PC-3 (cell line): ENCODE results near the gene HMCN2. TPM values are rescaled to one million over a fixed set of nuclear protein-coding genes. Genes with fewer than 3 reads are reported as not detected.

Experiments used
- ATAC-seq: fragments of 200-7000 bp; cut with Tn5 transposase; 2 replicates; pipeline ENCODE4 v1.9.1; 2020; ENCODE audit warnings: mild to moderate bottlenecking, moderate library complexity
- BruUV-seq: library from RNA; stranded (reverse); fragments of 400-500 nt; replicated peaks from 2 replicates; lab custom pipeline; 2021; lab: Mats Ljungman, UMichigan
- CTCF ChIA-PET: fragments of 300-600 bp; sonication (Branson Sonifier 250); formaldehyde crosslinking; loops from one replicate; lab custom pipeline; 2022; ENCODE audit warnings: antibody characterized with exemption; lab: Charles Lee
- POLR2A ChIA-PET: fragments of 300-600 bp; sonication (Branson Sonifier 250); formaldehyde crosslinking; loops from one replicate; lab custom pipeline; 2022; ENCODE audit warnings: antibody characterized with exemption; ENCODE audit not compliant: unreplicated experiment; lab: Charles Lee
- DNase-seq: peaks from one replicate; pipeline ENCODE4 v3.0.0-alpha.2; 2015
- H2AFZ ChIP-seq: fragments of 300-600 bp; sonication (generic); 2 replicates; pipeline ENCODE4 v1.6.0; 2016; ENCODE audit warnings: antibody characterized with exemption, low read length
- H3F3A ChIP-seq: fragments of 300-600 bp; sonication (generic); one replicate; pipeline ENCODE4 v1.6.0; 2017; ENCODE audit warnings: antibody characterized with exemption, low read length, control low read depth, mild to moderate bottlenecking; ENCODE audit not compliant: unreplicated experiment
- H3K27ac ChIP-seq: fragments of 300-600 bp; sonication (generic); 2 replicates; pipeline ENCODE4 v1.5.1; 2016; ENCODE audit warnings: mild to moderate bottlenecking, low read length
- H3K27me3 ChIP-seq: fragments of 300-600 bp; sonication (generic); 2 replicates; pipeline ENCODE4 v1.6.1; 2016; ENCODE audit warnings: low read length, mixed read lengths
- H3K36me3 ChIP-seq: fragments of 300-600 bp; sonication (generic); 2 replicates; pipeline ENCODE4 v1.6.1; 2016; ENCODE audit warnings: low read depth, mixed run types, low read length, mixed read lengths
- H3K4me1 ChIP-seq: fragments of 300-600 bp; sonication (generic); 2 replicates; pipeline ENCODE4 v1.5.1; 2016; ENCODE audit warnings: low read length; ENCODE audit not compliant: insufficient read depth
- H3K4me2 ChIP-seq: fragments of 300-600 bp; sonication (generic); 2 replicates; pipeline ENCODE4 v1.6.0; 2016; ENCODE audit warnings: low read length
- H3K4me3 ChIP-seq: fragments of 300-600 bp; sonication (generic); 2 replicates; pipeline ENCODE4 v1.5.1; 2016; ENCODE audit warnings: mild to moderate bottlenecking, low read length, mixed read lengths
- H3K79me2 ChIP-seq: fragments of 300-600 bp; sonication (generic); 2 replicates; pipeline ENCODE4 v1.6.1; 2017; ENCODE audit warnings: low read length, mixed read lengths
- H3K9ac ChIP-seq: fragments of 300-600 bp; sonication (generic); 2 replicates; pipeline ENCODE4 v1.6.0; 2016; ENCODE audit warnings: mild to moderate bottlenecking, low read length
- H3K9me2 ChIP-seq: fragments of 300-600 bp; sonication (generic); replicated peaks from 2 replicates; pipeline ENCODE4 v1.6.1; 2016; ENCODE audit warnings: mixed run types, low read length, mixed read lengths
- H3K9me3 ChIP-seq: fragments of 300-600 bp; sonication (generic); 2 replicates; pipeline ENCODE4 v1.6.1; 2016; ENCODE audit warnings: low read length, mixed read lengths
- H4K20me1 ChIP-seq: fragments of 300-600 bp; sonication (generic); 2 replicates; pipeline ENCODE4 v1.6.1; 2016; ENCODE audit warnings: low read length, mixed read lengths
- EZH2 ChIP-seq: fragments of 300-600 bp; sonication (generic); IDR thresholded peaks from one replicate; pipeline ENCODE4 v1.6.1; 2017; ENCODE audit warnings: antibody characterized with exemption, mild to moderate bottlenecking, low read length; ENCODE audit not compliant: unreplicated experiment
- EZH2phosphoT487 ChIP-seq: fragments of 300-600 bp; sonication (generic); IDR thresholded peaks from 2 replicates; pipeline ENCODE4 v1.6.1; 2018; ENCODE audit warnings: mild to moderate bottlenecking, antibody characterized with exemption, low read length, borderline replicate concordance
- intact Hi-C: fragments of 100-400 bp; cut with micrococcal nuclease; formaldehyde crosslinking; loops from 2 replicates; pipeline ENCODE4 v1.9.0; 2023
- total RNA-seq: library from RNA; depleted of rRNA; stranded (reverse); fragments of >200 nt; gene quantifications from 2 replicates; pipeline ENCODE4 v1.2.3, GENCODE V29; 2014
- TF ChIP-seq, protein P1 (sequence below): fragments of 300-600 bp; sonication (generic); conservative IDR thresholded peaks from 2 replicates; pipeline ENCODE4 v1.5.1; 2017; ENCODE audit warnings: antibody characterized with exemption, low read depth, mild to moderate bottlenecking, low read length

HMCN2 gene
- total RNA-seq, 1 experiment from 2014 or later, result 0.11 TPM

DNA sequence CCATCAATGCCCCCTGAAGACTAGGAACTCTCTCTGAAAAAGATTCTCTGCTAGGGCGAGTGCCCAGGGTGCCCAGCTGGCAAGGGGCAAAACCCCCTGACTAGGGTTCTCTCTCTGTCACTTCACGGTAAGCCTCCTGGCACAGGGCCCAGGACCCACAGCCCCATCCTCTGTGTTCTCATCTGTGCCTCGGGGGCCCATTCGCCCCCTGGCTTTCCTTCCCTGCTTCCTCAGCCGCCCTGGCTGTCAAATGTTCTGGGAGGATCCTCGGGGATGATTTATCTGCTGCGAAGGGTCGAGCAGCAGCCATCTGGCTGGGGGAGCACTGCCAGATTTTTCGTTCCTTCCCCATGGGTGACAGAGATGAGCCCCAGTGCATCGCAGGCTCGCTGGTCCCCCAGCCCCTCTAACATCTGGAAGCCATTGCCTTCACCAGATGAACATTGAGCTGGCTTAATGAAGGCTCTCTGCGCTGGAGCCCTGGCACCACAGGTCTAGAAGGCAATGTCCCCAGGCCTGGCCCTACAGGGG is 24.2 kb downstream of the HMCN2 start:
- H3K4me1 ChIP-seq, result no peaks in the 10 kb centered on the region
- intact Hi-C loops, result no loop called here
- no TSS peak for BruUV-seq

DNA sequence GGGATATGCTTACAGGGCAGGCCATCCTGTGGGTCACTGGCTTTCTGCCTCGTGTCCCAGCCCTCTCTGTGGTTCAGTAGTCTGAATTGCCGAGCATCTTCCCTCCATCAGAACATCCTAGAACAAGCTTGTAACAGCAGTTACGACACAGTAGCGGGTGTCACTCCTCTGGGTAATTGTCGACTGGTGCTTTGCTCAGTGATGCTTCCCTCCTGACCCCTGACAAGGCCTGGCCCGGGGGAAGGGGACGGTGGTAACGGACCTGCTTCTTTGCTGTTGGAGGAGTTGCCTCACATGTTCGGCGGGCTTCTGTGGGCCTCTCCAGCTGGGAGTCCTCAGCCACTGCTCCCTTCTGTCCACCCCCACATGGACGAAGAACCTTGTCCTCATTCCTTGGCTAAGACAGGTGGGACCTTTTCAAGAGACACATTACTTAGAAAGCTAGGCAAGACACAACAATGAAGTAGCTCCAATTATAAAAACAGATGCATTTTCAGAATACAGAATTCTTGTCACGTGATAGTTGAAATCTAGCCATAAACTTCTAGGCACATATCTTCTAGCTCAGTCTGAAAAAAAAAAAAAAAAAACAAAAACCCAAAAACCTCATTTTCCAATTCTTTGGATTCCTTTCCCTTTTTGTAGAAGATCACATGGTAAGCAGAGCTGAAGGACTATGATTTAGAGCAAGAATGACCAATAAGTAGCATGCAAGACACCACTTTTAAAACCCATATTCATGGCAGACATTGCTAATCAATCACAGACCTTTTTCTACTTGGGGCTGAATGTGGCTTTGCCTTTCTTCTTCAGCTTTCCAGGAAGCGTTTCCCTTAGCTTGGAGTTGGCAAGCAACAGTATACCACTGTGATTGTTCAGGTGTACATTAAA is 25.0 kb downstream of the HMCN2 start:
- Histone ChIP-seq H3K4me2 (no peak overlapping the region), H3K9me3 (no peaks in the 10 kb centered on the region), H3K36me3 (no peaks in the 10 kb centered on the region), H3K4me3 (no peak overlapping the region), H3K9ac (no peak overlapping the region), H4K20me1 (no peaks in the 10 kb centered on the region), H3F3A (no peaks in the 10 kb centered on the region), H3K9me2 (no peaks in the 10 kb centered on the region), H3K27ac (no peak overlapping the region), H3K4me1 (no peaks in the 10 kb centered on the region), H3K27me3 (peaks cover 42% of the 10 kb centered on the region), H3K79me2 (no peaks in the 10 kb centered on the region), H2AFZ (no peak overlapping the region)
- ChIA-PET POLR2A (interaction anchor here (0.6 kb wide), 2 partner anchors 10 to 211 kb away, joined by 9 to 14 read pairs; no protein-coding TSS in a partner anchor), CTCF (interaction anchor here (0.6 kb wide), 1 partner anchor 392 kb away, joined by 9 read pairs; no protein-coding TSS in a partner anchor)
- ATAC-seq (no peak), DNase-seq (no peak)
- intact Hi-C loops, result no loop called here
- TF ChIP-seq EZH2phosphoT487, result no peak
- no TSS peak for BruUV-seq

More for the DNA sequence above, 24.2 kb downstream of the HMCN2 start:
- H3K4me3 ChIP-seq, result no peak overlapping the region
- TF ChIP-seq EZH2, result no peak
- TF ChIP-seq, protein P1, sequence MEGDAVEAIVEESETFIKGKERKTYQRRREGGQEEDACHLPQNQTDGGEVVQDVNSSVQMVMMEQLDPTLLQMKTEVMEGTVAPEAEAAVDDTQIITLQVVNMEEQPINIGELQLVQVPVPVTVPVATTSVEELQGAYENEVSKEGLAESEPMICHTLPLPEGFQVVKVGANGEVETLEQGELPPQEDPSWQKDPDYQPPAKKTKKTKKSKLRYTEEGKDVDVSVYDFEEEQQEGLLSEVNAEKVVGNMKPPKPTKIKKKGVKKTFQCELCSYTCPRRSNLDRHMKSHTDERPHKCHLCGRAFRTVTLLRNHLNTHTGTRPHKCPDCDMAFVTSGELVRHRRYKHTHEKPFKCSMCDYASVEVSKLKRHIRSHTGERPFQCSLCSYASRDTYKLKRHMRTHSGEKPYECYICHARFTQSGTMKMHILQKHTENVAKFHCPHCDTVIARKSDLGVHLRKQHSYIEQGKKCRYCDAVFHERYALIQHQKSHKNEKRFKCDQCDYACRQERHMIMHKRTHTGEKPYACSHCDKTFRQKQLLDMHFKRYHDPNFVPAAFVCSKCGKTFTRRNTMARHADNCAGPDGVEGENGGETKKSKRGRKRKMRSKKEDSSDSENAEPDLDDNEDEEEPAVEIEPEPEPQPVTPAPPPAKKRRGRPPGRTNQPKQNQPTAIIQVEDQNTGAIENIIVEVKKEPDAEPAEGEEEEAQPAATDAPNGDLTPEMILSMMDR, result no peak
- no peak for TF ChIP-seq EZH2phosphoT487
- H3F3A ChIP-seq, result no peaks in the 10 kb centered on the region
- no peak overlapping the region for H3K4me2 ChIP-seq
- H3K79me2 ChIP-seq, result no peaks in the 10 kb centered on the region
- H3K27me3 ChIP-seq, result peaks cover 42% of the 10 kb centered on the region
- no peaks in the 10 kb centered on the region for H3K36me3 ChIP-seq
- H3K27ac ChIP-seq, result no peak overlapping the region
- H4K20me1 ChIP-seq, result no peaks in the 10 kb centered on the region
- H3K9me3 ChIP-seq, result no peaks in the 10 kb centered on the region
- ATAC-seq (no peak), DNase-seq (no peak)
- ChIA-PET CTCF (no interaction called here), POLR2A (no interaction called here)
- no peaks in the 10 kb centered on the region for H3K9me2 ChIP-seq
- no peak overlapping the region for H3K9ac ChIP-seq
- H2AFZ ChIP-seq, result no peak overlapping the region

DNA sequence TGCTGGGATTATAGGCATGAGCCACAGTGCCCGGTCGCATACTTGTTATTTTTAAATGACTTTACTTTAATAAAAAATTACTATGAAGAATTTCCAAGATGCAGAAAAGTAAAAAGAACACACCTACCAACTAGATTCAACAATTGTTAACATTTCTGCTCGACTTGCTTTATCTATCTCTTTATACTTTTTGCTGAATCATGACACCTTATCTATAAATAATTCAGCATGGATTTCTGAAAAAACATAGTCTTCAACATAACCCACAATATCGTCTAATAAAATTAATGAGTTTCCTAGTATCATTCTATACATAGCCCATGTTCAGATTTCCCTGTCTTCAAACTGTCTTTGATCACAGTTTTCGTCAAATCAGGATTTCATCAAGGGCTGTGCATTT is 25.9 kb downstream of the HMCN2 start:
- H3K36me3 ChIP-seq, result no peaks in the 10 kb centered on the region
- H4K20me1 ChIP-seq, result no peaks in the 10 kb centered on the region
- H3K9ac ChIP-seq, result no peak overlapping the region
- no peaks in the 10 kb centered on the region for H3F3A ChIP-seq
- no peak overlapping the region for H3K4me2 ChIP-seq
- ChIA-PET POLR2A (no interaction called here), CTCF (no interaction called here)
- no peak for DNase-seq
- TF ChIP-seq, protein P1, result no peak
- TF ChIP-seq EZH2 (no peak), EZH2phosphoT487 (no peak)
- H3K9me3 ChIP-seq, result no peaks in the 10 kb centered on the region
- no peaks in the 10 kb centered on the region for H3K79me2 ChIP-seq
- H3K27me3 ChIP-seq, result peaks cover 42% of the 10 kb centered on the region
- BruUV-seq, result no TSS peak
- no peak overlapping the region for H3K27ac ChIP-seq
- H3K9me2 ChIP-seq, result no peaks in the 10 kb centered on the region
- no peak for ATAC-seq
- H3K4me1 ChIP-seq, result no peaks in the 10 kb centered on the region
- H3K4me3 ChIP-seq, result no peak overlapping the region
- intact Hi-C loops, result no loop called here
- H2AFZ ChIP-seq, result no peak overlapping the region
